HL-60 (cell line): ENCODE measurements around the gene RNF224.

ENCODE experiments used
- CTCF ChIP-seq: IDR thresholded peaks from one replicate; pipeline ENCODE4 v1.5.1; 2011; ENCODE audit warnings: low read length, control low read depth, inconsistent platforms; ENCODE audit not compliant: insufficient read depth
- GABPA ChIP-seq: IDR thresholded peaks from 2 replicates; pipeline ENCODE4 v1.6.1; 2012; ENCODE audit warnings: low read depth
- POLR2AphosphoS5 ChIP-seq: IDR thresholded peaks from 2 replicates; pipeline ENCODE4 v1.6.1; 2012; ENCODE audit warnings: low read depth
- REST ChIP-seq: IDR thresholded peaks from 2 replicates; pipeline ENCODE4 v1.6.1; 2012; ENCODE audit warnings: low read depth; ENCODE audit not compliant: insufficient replicate concordance
- SPI1 ChIP-seq: IDR thresholded peaks from 2 replicates; pipeline ENCODE4 v1.6.1; 2012; ENCODE audit warnings: low read depth, mild to moderate bottlenecking, borderline replicate concordance

GRCh38 chr9:137178939-137179630, 48.2 kb upstream of the RNF224 start:
- no peak for TF ChIP-seq POLR2AphosphoS5
- no peak for TF ChIP-seq CTCF
- no peak for TF ChIP-seq REST
- no peak for TF ChIP-seq SPI1
- no peak for TF ChIP-seq GABPA
